Measurements from ENCODE around the gene CRYAA.
"Not testable (repeated sequence)": the region's sequence is repeated elsewhere in the genome, so short reads cannot be mapped to it uniquely, and the experiment has no call there.

The CRYAA gene, protein sequence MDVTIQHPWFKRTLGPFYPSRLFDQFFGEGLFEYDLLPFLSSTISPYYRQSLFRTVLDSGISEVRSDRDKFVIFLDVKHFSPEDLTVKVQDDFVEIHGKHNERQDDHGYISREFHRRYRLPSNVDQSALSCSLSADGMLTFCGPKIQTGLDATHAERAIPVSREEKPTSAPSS

DNA sequence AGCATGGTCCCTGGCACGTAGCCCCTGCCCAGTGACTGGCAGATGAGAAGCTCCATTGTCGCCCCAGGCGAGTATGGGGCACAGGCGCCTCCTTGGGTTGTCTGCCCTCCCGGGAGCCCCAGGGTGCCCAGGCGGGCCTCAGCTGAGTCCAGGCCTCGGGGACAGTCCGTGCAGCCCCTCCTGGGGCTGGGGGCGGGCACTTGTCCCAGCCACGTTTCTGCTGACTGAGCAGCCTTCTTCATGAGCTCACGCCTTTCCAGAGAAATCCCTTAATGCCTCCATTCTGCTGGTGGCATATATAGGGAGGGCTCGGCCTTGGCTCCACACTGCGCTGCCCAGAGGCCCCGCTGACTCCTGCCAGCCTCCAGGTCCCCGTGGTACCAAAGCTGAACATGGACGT lies at the start of gene CRYAA:
TSS of gene CRYAA (plus strand) at position 301 of the 400 bp plus-strand sequence. CDS start at position 393, 92 bp downstream.
- DNase-seq: not testable (repeated sequence)

DNA sequence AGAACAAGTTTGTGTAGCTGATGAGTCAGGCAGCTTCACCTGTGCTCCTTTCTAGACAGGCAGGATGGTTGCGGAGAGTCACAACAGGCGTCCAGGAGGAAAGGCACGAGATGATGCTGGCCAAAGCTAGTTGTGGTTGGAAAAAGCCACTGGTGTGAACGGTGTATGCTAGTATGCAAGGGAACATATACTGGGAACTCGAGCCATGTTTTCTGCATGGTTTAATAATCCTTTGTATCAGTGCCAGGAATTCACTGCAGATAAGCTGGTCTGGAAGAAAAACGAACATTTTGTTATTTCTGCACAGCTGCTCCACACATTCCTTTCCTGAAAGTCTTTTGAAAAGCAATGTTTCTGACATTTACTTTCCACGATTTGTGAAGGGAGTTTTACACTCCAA lies 38.7 kb upstream of the CRYAA start:
- not testable (repeated sequence) for DNase-seq

DNA sequence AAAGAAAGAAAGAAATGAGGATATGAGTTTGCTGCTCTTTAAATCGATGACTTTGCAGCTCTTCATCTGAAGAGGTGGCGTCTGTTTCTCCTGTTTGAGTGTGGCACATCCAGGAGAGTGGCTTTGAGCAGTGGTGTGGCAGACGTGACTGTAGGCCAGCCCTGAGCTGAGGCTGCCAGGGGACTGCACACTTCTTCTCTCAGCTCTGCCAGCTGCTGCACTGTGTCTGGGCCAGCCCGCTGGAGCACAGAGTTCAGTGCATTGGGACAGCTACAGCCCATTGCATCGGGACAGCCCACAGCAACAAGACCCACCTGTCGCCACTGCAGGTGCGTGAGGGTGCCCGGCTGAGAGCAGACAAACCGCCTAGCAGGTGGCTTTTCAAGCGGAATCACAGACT lies 34.3 kb upstream of the CRYAA start:
- not testable (repeated sequence) for DNase-seq

DNA sequence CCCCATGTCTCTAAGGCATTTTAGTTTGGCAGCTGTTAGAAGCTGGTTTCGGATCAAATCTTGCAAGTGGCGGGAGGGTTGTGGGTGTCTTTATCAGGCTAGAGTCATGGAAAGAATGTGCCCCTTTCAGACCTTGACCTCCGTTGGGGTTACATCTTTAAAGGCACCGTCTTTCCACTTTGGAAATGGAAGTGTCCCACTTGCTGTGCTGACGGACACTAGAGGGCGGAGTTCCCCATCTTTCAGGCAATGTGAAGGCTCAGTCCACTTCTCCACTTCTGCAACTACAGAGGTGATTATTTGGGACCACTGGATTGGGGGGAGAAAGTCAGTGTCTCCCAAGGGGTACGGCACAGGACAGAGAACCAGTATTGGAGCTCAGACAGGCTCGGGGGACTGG lies 29.9 kb upstream of the CRYAA start:
- DNase-seq: not testable (repeated sequence)

DNA sequence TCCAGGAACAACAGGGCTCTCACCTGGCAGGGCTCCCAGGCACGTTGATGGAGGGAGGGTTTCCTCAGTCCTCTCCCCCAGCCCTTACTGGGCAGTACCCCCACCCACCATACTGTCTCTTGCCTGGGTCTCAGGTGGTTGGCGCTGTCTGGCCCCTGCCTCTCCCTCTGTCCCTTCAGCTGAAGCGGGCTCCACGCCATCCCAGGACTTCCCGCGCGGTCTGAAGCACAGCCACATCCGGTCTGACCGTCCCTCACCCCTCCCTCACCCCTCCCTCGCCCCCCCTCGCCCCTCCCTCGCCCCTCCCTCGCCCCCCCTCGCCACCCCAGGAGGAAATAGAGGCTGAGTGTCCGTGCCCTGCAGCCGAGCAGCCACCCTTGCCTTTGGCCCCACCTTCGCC lies 27.4 kb upstream of the CRYAA start:
- not testable (repeated sequence) for DNase-seq

DNA sequence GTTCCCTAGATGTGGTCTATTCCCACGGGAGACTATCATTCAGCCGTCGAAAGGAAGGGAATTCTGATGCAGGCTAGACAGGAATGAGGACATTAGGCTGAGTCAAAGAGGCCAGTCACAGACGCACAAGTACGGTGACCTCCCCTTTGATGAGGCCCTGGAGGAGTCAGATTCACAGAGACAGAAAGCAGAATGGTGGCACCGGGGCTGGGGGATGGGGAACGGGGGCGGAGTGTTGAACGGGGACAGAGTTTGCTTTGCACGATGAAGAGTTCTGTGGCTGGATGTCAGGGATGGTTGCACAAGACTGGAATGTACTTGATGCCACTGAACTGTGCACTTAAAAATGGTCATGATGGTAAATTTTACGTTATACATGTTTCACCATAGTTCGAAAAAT lies 22.2 kb upstream of the CRYAA start:
- not testable (repeated sequence) for DNase-seq

DNA sequence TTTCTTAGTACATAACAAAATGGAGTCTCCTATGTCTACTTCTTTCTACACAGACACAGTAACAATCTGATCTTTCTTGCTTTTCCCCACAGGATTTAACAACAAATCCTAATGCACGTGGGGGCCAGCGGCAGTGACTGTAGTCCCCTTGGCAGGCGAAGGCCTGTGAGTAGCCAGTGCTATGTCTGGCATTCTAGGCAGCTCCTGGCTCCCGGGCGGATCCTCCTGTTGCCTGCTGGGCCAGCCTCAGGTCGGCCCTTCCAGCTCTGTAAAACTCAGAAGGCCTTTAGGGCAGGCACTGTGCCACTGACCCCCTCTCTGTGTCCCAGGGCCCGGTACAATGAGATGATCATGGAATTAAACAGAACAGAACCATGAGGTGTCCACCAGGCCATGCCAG lies 20.8 kb upstream of the CRYAA start:
- not testable (repeated sequence) for DNase-seq

DNA sequence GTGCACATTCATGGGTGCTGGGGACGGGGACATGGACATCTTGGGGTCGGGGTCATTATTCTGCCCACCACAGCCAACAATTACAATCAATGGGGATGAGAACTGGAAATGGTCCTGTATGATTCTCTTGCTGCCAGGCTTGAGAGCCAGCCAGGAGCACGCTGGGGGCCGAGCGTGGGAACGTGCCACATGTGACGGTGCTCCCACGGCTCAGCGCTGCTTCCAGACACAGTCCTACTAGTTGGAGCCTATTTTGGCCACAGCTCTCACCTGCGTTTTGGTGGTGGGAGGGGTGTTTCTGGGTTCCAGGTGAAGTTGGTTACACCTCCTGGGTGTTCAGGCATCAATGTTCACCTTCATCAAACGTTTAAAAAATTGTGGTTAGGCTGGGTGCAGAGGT lies 19.5 kb upstream of the CRYAA start:
- DNase-seq: not testable (repeated sequence)

DNA sequence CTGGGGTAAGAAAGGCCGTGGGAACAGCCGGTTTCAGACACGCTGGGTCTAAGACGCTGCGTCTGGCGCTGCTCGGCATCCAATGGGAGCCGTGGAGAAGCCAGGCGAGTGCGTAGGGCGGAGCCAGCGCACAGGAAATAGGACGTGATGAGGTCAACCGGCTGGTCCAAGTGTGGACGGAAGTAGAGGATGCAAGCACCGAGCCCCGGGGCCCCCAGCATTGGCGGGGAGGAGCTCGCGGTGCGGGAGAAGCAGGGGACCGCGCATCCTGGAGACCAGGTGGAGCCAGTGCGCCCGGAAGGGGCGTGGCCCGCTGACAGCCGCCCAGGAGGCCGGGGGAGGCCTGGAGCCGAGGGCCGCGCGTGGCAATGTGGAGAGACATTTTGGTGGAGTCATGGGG lies 15.2 kb upstream of the CRYAA start:
- DNase-seq: not testable (repeated sequence)

DNA sequence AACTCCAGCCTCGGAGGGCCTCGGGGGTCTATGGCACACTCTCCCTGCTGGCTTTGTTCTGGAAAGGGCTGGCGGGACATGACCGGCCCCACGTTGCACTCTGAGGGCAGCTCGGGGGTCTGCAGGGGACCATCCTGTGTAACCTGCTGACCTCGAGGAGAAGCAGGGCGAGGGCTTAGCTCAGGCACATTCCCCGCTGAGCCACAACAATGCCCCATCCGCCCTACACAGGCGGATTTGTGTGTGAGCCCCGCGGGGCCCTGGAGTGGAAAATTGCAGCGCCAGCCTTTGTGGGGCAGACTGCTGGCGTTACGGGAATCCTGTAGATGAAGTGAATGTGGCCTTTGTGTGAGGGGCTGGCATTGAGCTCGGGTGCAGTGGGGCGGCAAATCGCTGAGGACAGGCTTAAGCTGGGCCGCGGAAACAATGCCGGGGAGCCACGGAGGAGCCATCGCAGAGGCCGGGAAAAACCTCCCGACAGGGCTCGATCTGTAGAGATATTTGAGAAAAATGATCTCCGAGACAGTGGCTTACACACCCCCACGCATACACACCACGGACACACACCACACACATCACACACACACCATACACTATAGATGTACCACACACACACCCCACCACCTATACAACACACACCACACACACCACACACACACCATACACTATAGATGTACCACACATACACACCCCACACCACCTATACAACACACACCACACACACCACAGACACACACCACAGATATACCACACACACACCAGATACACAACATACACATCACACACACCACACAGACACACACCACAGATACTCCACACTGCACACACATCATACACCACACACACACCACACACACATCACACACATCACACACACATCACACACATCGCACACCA lies 9.3 kb upstream of the CRYAA start:
- not testable (repeated sequence) for DNase-seq

DNA sequence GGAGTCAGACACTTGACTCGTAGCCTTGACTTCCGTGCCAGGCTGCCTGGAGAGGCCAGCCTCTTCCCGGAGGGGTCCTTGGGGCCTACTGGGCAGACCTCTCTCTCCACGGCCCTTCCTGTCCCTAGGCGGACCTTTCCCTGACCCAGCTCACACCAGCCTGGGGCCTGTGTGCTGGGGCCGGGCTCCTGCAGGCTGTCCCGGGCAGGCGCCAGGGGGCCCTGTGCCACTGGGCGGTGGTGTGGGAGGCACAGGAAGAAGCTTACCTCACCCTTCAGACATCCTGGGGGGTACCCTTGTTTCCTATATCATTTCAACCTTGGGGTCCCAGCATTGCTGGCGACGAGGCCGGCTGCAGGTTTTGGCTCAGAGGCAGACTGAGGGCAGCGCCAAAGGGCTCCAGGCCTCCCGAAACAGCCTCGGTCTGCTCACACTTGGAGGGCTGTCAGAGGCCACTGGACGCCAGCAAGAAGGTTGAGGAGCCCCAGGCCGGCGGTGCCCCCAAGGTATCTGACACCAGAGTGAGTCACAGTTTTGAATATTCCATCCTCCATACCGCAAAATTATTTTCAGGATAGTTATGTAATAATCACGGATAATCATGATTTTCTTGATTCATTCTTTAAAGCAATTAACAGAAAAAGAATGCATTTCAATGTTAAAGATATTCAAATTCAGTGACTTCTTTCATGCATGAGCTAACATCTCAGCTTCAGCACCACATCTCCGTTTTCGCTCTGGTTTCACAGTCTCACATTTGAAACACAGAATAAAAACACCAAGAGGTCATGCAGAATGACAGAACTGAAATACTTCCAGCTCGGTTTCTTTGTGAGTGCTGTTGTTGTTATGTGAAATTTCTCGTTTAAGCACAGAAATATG lies 6.7 kb upstream of the CRYAA start:
- not testable (repeated sequence) for DNase-seq

DNA sequence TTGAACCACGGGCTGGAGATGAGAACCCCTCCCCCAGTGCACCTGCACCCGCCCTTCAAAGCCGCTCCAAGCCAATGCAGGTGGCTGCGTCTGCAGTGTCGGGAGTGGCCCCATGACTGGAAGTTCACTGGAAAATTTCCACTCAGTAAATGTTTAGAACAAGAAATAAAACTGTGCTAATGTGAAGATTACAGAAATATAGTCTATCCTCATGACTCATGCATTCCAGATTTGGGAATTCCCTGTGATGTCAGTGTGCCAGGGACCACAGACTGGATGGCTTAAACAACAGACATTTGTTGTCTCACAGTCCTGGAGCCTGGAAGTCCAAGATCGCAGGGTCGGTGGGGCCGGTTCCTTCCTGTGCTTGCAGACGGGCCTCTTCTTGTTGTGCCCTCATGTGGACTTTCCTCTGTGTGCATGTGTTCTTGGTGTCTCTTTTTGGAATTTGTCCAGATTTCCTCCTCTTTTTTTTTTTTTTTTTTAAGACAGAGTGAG lies 6.1 kb upstream of the CRYAA start:
- DNase-seq: not testable (repeated sequence)

DNA sequence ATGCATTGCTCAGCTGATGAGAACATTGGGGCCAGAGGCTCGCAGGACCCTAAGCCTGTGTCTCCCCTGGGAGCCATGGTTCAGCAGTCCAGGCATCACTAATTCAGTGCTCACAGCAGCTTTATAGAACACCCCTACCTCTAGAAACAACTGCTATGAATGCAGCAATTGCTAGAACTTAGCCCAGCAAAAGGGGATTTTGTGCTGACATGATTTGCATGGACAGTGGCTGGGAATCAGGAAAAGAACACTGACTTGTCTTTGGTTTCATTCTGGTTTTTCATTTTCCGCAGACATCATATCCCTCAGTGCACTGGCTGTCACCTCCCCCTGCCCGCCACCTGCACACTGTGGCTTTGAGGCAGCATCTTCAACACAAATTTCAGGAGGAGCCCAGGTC lies 4.0 kb upstream of the CRYAA start:
- DNase-seq: not testable (repeated sequence)

DNA sequence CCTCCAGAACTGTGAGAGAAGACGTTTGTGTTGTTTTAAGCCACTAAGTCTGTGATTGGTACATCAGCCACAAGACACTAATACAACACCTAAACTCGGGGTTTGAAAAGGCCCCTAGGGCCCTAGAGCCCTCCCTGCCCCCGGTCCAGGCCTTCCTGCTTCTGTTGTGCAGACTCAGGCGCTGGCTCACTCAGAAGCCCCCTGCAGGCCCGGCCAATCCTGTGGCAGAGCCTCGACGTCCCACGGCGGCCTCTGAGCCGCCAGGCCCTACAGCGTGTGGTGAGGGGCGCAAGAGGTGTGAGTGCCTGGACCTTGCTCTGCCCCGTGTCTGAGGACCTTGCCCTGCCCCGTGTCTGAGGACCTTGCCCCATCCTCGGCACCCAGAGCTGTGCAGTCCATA lies 3.1 kb upstream of the CRYAA start:
- DNase-seq: not testable (repeated sequence)

DNA sequence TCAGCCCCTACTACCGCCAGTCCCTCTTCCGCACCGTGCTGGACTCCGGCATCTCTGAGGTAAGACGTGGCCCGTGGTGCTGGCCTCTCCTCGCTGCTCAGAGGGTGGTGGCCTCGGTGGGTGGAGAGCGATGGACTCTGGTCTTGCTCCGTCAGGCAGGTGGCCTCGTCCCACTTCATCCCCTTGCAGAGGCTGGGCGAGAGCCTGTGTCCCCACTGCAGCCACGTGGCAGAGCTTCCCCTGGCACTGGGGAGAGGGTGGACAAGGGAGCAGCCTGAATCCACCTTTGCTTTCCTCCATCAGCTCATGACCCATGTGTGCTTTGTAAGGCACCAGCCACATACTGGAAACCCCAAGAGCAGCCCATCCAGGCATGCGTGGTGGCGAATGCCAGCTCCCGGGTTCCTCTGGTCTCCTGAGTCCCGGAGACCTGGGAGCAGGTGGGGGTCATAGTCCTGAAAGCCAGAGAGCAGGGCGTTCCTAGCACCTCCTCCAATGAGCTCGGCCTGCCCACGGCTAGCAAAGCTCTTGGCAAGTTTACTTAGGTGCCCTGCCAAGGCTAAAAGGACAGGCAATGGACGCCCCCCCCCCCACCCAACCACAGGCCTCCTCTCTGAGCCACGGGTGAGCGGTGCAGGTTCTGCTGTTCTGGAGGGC lies 550 bp downstream of the CRYAA start:
- not testable (repeated sequence) for DNase-seq

DNA sequence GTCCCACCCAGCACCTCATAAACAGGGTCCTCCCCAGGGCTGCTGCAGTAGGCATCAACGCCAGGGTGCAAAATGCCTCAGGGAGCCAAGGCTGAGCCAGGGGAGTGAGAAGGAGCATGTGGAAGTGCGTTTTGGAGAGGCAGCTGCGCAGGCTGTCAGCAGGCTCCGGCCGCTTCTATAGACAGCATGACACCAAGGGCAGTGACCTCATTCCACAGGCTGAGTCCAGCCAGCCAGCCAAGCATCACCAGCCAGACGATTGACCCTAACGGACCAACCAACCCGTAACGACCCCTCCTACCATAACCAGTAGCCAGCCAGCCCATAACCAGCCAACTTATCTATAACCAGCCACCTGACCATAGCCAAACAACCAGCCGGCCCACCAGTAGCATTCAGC lies 1.1 kb downstream of the CRYAA start:
- DNase-seq: not testable (repeated sequence)

DNA sequence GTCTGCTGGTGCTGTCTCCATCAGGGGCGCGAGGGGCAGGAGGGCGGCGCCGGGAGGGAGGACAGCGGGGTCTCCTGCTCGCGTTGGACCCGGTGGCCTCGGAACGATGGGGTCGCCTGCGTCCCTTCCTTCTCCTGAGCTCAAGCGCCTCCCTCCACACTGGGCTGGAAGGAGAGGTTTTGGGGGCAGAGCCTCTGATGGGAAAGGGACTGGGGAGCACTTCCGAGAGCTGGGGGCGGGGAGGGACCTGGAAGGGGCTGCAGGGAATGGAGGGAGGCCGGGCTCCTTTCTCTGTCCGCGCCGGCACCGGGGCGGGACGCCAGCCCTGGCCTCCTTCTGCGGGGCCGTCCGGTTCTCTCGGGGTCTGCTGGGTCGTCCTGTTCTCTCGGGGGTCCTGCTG lies 4.0 kb downstream of the CRYAA start:
- DNase-seq: not testable (repeated sequence)

DNA sequence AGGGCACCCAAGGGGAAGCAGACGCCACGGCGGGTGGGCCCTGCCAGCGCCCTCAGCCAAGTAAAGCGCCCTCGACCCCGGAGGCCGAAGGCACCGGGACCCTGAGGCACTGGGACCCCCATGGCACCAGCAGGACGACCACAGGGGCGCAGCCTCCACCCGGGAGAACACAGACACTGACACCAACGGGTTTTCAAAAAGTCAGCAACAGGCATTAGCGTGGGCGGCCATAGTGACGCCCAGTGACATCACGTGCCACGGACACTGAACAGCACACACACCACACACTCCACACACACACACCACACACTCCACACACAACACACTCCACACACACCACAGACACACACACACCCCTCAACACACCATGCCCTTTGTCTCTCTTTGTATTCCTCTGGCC lies 4.6 kb downstream of the CRYAA start:
- not testable (repeated sequence) for DNase-seq

DNA sequence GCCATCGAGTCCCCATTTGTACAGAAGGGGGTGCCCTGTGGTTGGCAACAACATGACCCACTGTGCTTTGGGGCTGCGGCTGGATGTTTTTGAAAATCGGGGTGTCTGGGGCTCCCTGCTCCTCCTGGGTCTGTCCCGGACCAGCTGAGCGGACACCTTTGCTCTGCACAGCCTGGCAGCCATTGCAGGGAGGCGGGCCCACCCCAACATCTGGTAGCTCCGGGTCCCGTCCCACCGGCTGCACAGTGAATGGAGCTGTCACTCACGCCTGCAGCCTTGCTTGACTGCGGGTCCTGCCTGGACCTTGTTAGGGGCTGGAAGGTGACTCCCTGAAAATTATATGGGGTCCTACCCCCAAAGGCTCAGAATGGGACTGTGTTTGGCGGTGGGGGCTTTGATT lies 5.1 kb downstream of the CRYAA start:
- not testable (repeated sequence) for DNase-seq

DNA sequence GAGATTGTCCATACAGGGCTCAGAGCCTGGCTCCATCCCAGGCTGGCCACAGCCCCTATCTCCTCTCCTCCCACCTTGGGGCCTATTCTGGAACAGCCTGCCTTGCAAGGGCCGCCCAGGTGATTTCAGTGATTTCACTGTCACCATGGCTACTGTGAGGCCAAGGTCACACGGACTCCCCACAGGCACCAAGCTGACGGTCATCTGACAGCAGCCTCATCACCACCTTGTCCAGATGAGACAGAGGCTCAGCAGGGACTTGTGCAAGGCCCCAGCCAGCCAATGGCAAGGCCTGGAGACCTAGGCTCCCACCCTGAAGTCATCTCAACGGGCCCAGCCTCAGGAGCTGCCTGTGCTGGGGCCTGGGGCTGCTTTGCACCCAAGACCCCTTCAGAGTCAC lies 6.2 kb downstream of the CRYAA start:
- not testable (repeated sequence) for DNase-seq

DNA sequence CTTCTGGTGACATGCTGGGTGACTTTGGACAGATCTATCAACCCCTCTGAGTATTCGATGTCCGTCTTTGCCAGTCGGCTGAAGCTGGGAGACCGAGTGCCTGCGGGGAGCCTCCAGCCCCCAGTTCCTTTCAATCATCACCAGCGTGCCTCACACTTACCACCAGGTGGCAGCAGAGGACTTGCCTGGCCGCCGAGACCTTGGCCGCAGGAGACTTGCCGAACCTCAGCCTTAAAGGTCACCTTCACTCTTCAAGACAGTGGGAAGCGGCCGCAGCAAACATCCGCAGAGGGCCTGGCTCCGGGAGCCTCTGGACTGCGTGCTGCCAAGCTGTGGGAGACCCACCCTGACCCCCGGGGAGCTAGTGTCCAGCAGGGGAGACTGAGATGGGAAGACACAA lies 7.8 kb downstream of the CRYAA start:
- DNase-seq: not testable (repeated sequence)
